ENCODE data around the gene LNPK.

Gene LNPK

GRCh38 chr2:175884697-175885393 is 117.2 kb downstream of the LNPK start:
- no peak overlapping the region for H4K8ac ChIP-seq (ENCODE audit: low read depth, low read length)
- H3K14ac ChIP-seq (ENCODE audit: low read length) = no peak overlapping the region
- peak overlapping the region; percentile 51 for H2AFZ ChIP-seq (ENCODE audit: low read length)

GRCh38 chr2:175883586-175884194 is 118.4 kb downstream of the LNPK start:
- no peak overlapping the region for H2BK5ac ChIP-seq (ENCODE audit: low read length)
- H2BK120ac ChIP-seq (ENCODE audit: low read depth, low read length) = no peak overlapping the region
- H3K4me1 ChIP-seq (ENCODE audit: control insufficient read depth in 2 of 2, insufficient read depth in 1 of 2, low read depth in 1 of 2, low read length in 2 of 2) = no peaks in the 10 kb centered on the region
- no peaks in the 10 kb centered on the region for H3K9me3 ChIP-seq (replicated peaks in 1 of 2; ENCODE audit: control insufficient read depth in 2 of 2, insufficient read depth in 1 of 2, low read depth in 1 of 2, low read length in 2 of 2)
- H3K79me1 ChIP-seq (ENCODE audit: low read depth, low read length) = no peaks in the 10 kb centered on the region
- no peak overlapping the region for H3K27ac ChIP-seq (replicated peaks; ENCODE audit: low read length)
- no peak overlapping the region for H3K14ac ChIP-seq (ENCODE audit: low read length)
- DNase-seq (ENCODE audit: low spot score) = no peak
- H3K9ac ChIP-seq (ENCODE audit: low read depth, low read length, poor library complexity) = peak overlapping the region; percentile 24
- no peak overlapping the region for H4K91ac ChIP-seq (ENCODE audit: low read depth, low read length, poor library complexity)
- no peak overlapping the region for H3K4me2 ChIP-seq (ENCODE audit: insufficient read depth, low read length, poor library complexity, severe bottlenecking)
- peak overlapping the region; percentile 12 for H3K18ac ChIP-seq (ENCODE audit: low read length)
- no peaks in the 10 kb centered on the region for H3K36me3 ChIP-seq (replicated peaks in 1 of 2; ENCODE audit: control insufficient read depth in 2 of 2, insufficient read depth in 2 of 2, low read length in 2 of 2)
- H2AFZ ChIP-seq (ENCODE audit: low read length) = no peak overlapping the region
- H2BK12ac ChIP-seq (ENCODE audit: low read length) = peak overlapping the region; percentile 60
- no peak overlapping the region for H4K8ac ChIP-seq (ENCODE audit: low read depth, low read length)
- WGBS, 2 donors (ENCODE audit: extremely low coverage in 2 of 2, insufficient read length in 2 of 2, insufficient replicate concordance in 1 of 2) = no CpG with 5 or more reads among the region's 7 CpGs
- H2AK5ac ChIP-seq (ENCODE audit: low read depth, low read length) = no peak overlapping the region
- H3K27me3 ChIP-seq (ENCODE audit: control insufficient read depth in 3 of 3, insufficient read depth in 3 of 3, low read depth in 1 of 3, low read length in 3 of 3) = no peaks in the 10 kb centered on the region
- peak overlapping the region in 1 of 2 donors; percentile 5 for H3K4me3 ChIP-seq (ENCODE audit: low read length in 2 of 2)
- H3K4ac ChIP-seq (ENCODE audit: low read length) = no peak overlapping the region
- peak overlapping the region; percentile 27 for H2BK15ac ChIP-seq (ENCODE audit: low read length)
- H3K23ac ChIP-seq (ENCODE audit: low read depth, low read length, poor library complexity) = no peak overlapping the region

More at GRCh38 chr2:175884697-175885393, 117.2 kb downstream of the LNPK start:
- WGBS, 2 donors (ENCODE audit: extremely low coverage in 2 of 2, insufficient read length in 2 of 2, insufficient replicate concordance in 1 of 2) = no CpG with 5 or more reads among the region's 7 CpGs
- Histone ChIP-seq H3K4me1 (ENCODE audit: control insufficient read depth in 2 of 2, insufficient read depth in 1 of 2, low read depth in 1 of 2, low read length in 2 of 2) (no peaks in the 10 kb centered on the region), H3K27ac (replicated peaks; ENCODE audit: low read length) (no peak overlapping the region), H2BK12ac (ENCODE audit: low read length) (no peak overlapping the region), H4K91ac (ENCODE audit: low read depth, low read length, poor library complexity) (no peak overlapping the region), H2AK5ac (ENCODE audit: low read depth, low read length) (no peak overlapping the region), H3K4me3 (ENCODE audit: low read length in 2 of 2) (no peak overlapping the region), H3K9ac (ENCODE audit: low read depth, low read length, poor library complexity) (no peak overlapping the region), H2BK120ac (ENCODE audit: low read depth, low read length) (no peak overlapping the region), H3K79me1 (ENCODE audit: low read depth, low read length) (no peaks in the 10 kb centered on the region), H3K9me3 (replicated peaks in 1 of 2; ENCODE audit: control insufficient read depth in 2 of 2, insufficient read depth in 1 of 2, low read depth in 1 of 2, low read length in 2 of 2) (no peaks in the 10 kb centered on the region), H3K18ac (ENCODE audit: low read length) (no peak overlapping the region), H3K36me3 (replicated peaks in 1 of 2; ENCODE audit: control insufficient read depth in 2 of 2, insufficient read depth in 2 of 2, low read length in 2 of 2) (no peaks in the 10 kb centered on the region), H3K23ac (ENCODE audit: low read depth, low read length, poor library complexity) (no peak overlapping the region), H2BK5ac (ENCODE audit: low read length) (no peak overlapping the region), H3K4me2 (ENCODE audit: insufficient read depth, low read length, poor library complexity, severe bottlenecking) (no peak overlapping the region), H3K4ac (ENCODE audit: low read length) (no peak overlapping the region), H2BK15ac (ENCODE audit: low read length) (no peak overlapping the region), H3K27me3 (ENCODE audit: control insufficient read depth in 3 of 3, insufficient read depth in 3 of 3, low read depth in 1 of 3, low read length in 3 of 3) (no peaks in the 10 kb centered on the region)
- peak; percentile 6 for DNase-seq (ENCODE audit: low spot score)

GRCh38 chr2:175879679-175880078 is 122.4 kb downstream of the LNPK start:
- H3K23ac ChIP-seq (ENCODE audit: low read depth, low read length, poor library complexity) = no peak overlapping the region
- H3K18ac ChIP-seq (ENCODE audit: low read length) = no peak overlapping the region
- no peak overlapping the region for H3K4me3 ChIP-seq (ENCODE audit: low read length in 2 of 2)
- H3K4me1 ChIP-seq (ENCODE audit: control insufficient read depth in 2 of 2, insufficient read depth in 1 of 2, low read depth in 1 of 2, low read length in 2 of 2) = no peaks in the 10 kb centered on the region
- no peak overlapping the region for H3K4ac ChIP-seq (ENCODE audit: low read length)
- H3K4me2 ChIP-seq (ENCODE audit: insufficient read depth, low read length, poor library complexity, severe bottlenecking) = no peak overlapping the region
- H3K9me3 ChIP-seq (replicated peaks in 1 of 2; ENCODE audit: control insufficient read depth in 2 of 2, insufficient read depth in 1 of 2, low read depth in 1 of 2, low read length in 2 of 2) = no peaks in the 10 kb centered on the region
- no peak overlapping the region for H3K9ac ChIP-seq (ENCODE audit: low read depth, low read length, poor library complexity)
- WGBS, 2 donors (ENCODE audit: extremely low coverage in 2 of 2, insufficient read length in 2 of 2, insufficient replicate concordance in 1 of 2) = no CpG with 5 or more reads among the region's 3 CpGs
- no peak overlapping the region for H2AK5ac ChIP-seq (ENCODE audit: low read depth, low read length)
- H2BK15ac ChIP-seq (ENCODE audit: low read length) = no peak overlapping the region
- no peak overlapping the region for H3K14ac ChIP-seq (ENCODE audit: low read length)
- no peak overlapping the region for H4K8ac ChIP-seq (ENCODE audit: low read depth, low read length)
- DNase-seq (ENCODE audit: low spot score) = no peak
- H3K79me1 ChIP-seq (ENCODE audit: low read depth, low read length) = no peaks in the 10 kb centered on the region
- H4K91ac ChIP-seq (ENCODE audit: low read depth, low read length, poor library complexity) = no peak overlapping the region
- no peak overlapping the region for H3K27ac ChIP-seq (replicated peaks; ENCODE audit: low read length)
- no peaks in the 10 kb centered on the region for H3K27me3 ChIP-seq (ENCODE audit: control insufficient read depth in 3 of 3, insufficient read depth in 3 of 3, low read depth in 1 of 3, low read length in 3 of 3)
- no peak overlapping the region for H2BK5ac ChIP-seq (ENCODE audit: low read length)
- no peak overlapping the region for H2BK12ac ChIP-seq (ENCODE audit: low read length)
- no peak overlapping the region for H2BK120ac ChIP-seq (ENCODE audit: low read depth, low read length)
- H2AFZ ChIP-seq (ENCODE audit: low read length) = no peak overlapping the region
- no peaks in the 10 kb centered on the region for H3K36me3 ChIP-seq (replicated peaks in 1 of 2; ENCODE audit: control insufficient read depth in 2 of 2, insufficient read depth in 2 of 2, low read length in 2 of 2)

GRCh38 chr2:175877845-175878544 is 124.1 kb downstream of the LNPK start:
- Histone ChIP-seq H3K4me1 (ENCODE audit: control insufficient read depth in 2 of 2, insufficient read depth in 1 of 2, low read depth in 1 of 2, low read length in 2 of 2) (no peaks in the 10 kb centered on the region), H3K36me3 (replicated peaks in 1 of 2; ENCODE audit: control insufficient read depth in 2 of 2, insufficient read depth in 2 of 2, low read length in 2 of 2) (no peaks in the 10 kb centered on the region), H3K4ac (ENCODE audit: low read length) (no peak overlapping the region), H4K8ac (ENCODE audit: low read depth, low read length) (no peak overlapping the region), H3K27ac (replicated peaks; ENCODE audit: low read length) (no peak overlapping the region), H3K4me3 (ENCODE audit: low read length in 2 of 2) (no peak overlapping the region), H2AFZ (ENCODE audit: low read length) (no peak overlapping the region), H3K18ac (ENCODE audit: low read length) (no peak overlapping the region), H2BK120ac (ENCODE audit: low read depth, low read length) (no peak overlapping the region), H3K4me2 (ENCODE audit: insufficient read depth, low read length, poor library complexity, severe bottlenecking) (no peak overlapping the region), H2BK12ac (ENCODE audit: low read length) (no peak overlapping the region), H3K27me3 (ENCODE audit: control insufficient read depth in 3 of 3, insufficient read depth in 3 of 3, low read depth in 1 of 3, low read length in 3 of 3) (peaks cover 0 to 4% (median 0%) of the 10 kb centered on the region in 3 experiments), H3K23ac (ENCODE audit: low read depth, low read length, poor library complexity) (no peak overlapping the region), H3K79me1 (ENCODE audit: low read depth, low read length) (no peaks in the 10 kb centered on the region), H3K14ac (ENCODE audit: low read length) (no peak overlapping the region), H3K9ac (ENCODE audit: low read depth, low read length, poor library complexity) (no peak overlapping the region), H2AK5ac (ENCODE audit: low read depth, low read length) (no peak overlapping the region), H3K9me3 (replicated peaks in 1 of 2; ENCODE audit: control insufficient read depth in 2 of 2, insufficient read depth in 1 of 2, low read depth in 1 of 2, low read length in 2 of 2) (no peaks in the 10 kb centered on the region), H2BK5ac (ENCODE audit: low read length) (no peak overlapping the region), H2BK15ac (ENCODE audit: low read length) (no peak overlapping the region), H4K91ac (ENCODE audit: low read depth, low read length, poor library complexity) (no peak overlapping the region)
- no CpG with 5 or more reads among the region's 3 CpGs for WGBS, 2 donors (ENCODE audit: extremely low coverage in 2 of 2, insufficient read length in 2 of 2, insufficient replicate concordance in 1 of 2)
- DNase-seq (ENCODE audit: low spot score) = no peak
